Measurements from ENCODE around the gene LDLRAD3.
"Not testable (repeated sequence)": the region's sequence is repeated elsewhere in the genome, so short reads cannot be mapped to it uniquely, and the experiment has no call there.

Gene LDLRAD3

DNA sequence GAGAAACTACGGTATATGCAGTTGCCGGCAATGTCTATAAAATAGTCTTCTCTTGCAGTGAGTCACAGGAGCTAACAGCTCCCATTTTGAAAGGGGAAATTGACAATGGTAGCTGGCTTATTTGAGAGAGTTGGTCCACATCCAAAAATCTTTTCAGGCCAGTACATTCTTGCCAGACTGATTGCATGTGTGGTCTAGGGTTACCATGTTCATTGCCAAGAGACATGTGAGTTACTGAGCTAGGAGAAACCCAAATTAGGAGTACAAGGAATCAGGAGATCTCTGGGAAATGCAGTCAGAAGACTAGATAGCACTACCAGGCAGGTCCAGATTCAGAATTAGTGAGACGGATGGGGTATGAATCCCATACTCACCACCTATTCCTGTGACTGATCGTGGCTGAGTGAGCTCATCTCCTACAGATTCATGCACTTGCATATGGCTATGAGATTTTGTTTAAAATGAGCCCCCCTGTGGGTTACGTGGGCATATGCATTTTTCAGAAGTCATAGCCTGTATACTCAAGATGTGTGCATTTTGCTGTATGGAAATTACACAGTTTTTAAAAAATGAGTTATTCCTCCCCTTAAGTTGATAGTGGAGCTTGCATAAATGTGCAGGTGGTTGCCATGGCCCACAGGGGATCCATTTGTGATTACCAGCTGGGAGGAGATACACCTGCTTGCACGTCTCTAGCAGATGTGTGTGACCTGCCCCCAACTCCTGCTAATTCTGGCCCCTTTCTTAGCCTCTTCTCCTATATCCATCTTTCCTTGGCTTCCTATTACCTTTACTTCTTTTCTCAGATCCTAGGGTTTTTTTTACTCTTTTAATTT, 242.7 kb downstream of the LDLRAD3 start:
- no peak for DNase-seq

DNA sequence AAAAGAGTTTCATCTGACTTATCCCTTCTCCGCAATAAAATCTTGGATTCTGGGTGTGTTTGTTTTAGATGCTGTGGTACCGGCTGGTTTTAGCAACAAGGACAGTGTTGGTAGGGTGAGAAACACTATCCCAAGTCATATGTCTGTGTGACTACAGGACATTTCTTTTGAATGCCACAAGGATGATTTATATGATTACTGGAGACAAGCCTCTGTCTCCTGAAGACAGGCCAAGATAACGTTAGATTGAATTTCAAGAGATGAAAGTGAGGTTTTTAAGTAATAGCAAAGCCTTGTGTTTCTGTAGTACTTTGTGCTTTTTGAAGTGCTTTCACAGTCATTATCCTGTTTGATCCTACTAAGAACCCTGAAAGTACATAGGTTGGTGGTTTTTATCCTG, 243.8 kb downstream of the LDLRAD3 start:
- no peak for DNase-seq

DNA sequence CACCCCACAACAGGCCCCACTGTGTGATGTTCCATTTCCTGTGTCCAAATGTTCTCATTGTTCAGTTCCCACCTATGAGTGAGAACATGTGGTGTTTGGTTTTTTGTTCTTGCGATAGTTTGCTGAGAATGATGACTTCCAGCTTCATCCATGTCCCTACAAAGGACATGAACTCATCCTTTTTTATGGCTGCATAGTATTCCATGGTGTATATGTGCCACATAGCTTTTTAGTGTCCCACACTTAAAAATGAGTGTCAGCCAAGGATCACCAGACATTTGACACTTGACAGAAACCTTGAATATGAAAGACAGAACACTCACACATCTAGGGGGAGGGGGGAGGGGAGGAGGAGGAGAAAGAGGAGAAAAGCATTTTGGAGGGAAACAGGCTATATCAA, 245.9 kb downstream of the LDLRAD3 start:
- DNase-seq: not testable (repeated sequence)

DNA sequence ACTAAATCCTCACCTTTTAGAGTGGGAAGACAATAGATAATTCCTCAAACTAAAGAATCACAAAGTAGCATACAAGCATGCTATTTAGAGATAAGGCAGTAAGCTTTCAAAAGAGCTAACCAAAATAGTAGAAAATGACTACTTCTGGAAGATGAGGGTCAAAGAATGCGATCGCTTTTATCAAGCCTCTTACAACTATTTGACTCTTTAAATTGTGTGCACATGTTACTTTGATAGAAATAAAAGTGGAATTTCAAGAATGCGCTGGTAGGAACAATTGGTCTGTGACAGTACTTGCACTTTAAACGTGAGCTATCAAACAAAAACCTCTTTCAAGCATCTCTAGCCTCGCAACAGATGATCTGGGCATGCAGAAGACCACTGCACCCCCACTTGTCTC, 248.1 kb downstream of the LDLRAD3 start:
- no peak for DNase-seq

GRCh38 chr11:36192425-36193289, 248.8 kb downstream of the LDLRAD3 start:
- DNase-seq: no peak

DNA sequence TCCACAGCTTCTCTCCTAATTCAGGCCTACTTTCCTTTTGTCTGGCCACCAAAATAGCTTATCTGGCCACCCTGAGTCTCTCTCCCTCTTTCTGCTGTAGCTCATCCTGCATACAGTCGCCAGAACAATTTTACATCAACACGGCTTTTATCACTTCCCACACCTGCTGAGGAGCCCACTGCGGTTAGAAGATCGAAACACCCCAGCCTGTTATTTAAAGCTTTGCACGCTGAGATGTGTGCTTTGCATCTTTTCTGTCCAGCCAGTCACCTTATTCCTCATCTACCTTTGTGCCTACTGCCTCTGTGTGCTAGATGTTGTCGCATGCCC, 249.4 kb downstream of the LDLRAD3 start:
- no peak for DNase-seq

DNA sequence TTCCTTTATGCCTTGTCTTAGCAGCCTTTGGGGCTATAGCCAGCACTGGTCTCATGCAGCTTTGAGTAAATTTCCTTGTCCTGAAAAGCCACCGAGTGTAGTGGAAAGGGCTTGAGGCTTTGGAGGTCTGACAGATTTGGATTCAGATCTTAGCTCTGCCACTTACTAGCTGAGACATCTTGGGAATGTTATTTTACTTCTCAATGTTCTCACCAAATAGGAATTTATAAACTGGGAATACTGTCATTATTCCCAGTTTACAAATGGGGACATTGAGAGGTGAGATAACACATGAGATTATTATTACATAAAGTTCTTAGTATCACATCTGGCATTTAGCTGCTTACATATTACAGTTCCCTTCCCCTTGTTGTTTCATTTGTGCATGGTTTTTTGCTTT, 249.9 kb downstream of the LDLRAD3 start:
- no peak for DNase-seq

DNA sequence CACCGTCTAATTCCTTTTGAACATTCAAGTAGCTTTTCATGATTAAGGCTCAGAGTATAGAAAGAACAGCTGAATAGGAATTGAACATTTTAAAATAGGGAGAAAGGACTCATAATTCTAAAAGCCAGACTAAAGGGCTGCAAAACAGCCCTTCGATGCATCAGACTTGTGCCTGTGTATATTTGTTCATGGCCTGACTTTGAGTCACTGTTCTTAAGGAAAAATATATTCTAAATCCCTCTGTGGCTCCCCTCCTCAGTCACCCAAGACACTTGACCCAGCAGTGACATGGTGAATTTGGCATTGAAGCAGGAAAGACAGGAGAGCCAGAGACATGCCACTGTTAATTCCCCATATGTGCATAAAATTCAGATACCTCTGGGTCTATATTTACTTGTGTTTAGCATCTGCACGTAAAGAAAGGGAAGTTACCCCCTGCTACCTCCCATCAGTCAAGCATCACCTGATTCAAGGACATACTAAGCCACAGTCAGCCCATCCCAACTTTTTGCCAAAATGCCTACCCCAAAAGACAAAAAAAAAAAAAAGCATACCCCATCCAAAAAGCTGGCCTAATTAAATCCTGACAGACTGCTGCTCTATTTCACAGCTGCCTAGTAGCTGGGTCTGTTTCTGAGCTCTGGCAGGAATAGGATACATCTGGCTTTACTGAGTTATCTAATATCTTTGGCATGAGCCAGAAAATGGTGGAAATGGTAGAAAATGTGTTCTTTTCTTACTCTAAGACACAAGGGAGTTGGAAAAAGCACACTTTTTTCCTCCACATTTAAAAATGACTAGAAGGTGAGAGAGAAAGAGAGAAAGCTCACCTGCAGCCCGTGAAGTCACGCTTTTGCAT, 251.9 kb downstream of the LDLRAD3 start:
- no peak for DNase-seq

DNA sequence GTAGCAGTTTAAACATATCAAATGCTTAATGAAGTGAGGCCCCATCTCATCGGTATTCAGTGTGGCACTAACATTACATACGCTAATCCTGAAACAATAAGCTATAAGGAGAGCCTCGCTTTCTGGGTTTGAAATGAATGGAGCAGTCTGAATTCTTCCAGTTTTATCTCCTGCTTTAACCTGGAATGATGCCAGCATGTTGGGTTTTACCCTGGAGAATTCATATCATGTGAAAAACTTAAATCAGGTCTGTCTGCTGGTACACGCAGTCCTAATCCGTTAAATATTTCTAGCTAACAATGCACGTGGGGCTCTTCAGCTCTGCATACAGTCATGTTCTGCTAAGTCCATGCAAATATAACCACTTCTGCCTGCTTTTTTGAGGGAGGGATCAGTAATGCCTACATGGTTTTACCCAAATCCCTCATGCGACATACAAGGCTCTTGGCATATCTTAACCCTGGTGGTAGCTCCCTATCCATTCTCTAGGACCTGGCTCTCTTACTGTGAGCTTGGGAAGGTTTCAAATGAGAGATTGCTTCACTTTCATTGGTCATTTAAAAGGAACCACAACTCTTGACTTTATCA, 252.6 kb downstream of the LDLRAD3 start:
- DNase-seq: no peak

DNA sequence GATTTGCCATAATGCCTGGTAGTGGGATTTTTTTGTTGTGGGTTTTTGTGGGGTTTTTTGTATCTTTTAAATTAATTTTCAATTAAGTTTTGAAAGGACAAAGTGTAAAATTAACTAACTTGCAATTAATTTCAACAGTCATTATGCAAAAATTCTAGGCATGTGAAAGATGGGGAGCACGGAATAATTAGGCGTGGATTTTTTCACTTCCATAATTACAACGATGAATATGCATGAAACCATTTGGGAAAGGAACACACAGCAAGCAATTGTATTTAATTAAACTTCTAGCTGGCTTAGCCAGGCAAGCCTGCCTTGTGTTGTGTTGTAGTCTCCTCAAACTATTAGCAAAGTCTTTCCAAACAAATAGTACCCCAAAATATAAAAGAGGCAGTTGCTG, 257.5 kb downstream of the LDLRAD3 start:
- DNase-seq: no peak

DNA sequence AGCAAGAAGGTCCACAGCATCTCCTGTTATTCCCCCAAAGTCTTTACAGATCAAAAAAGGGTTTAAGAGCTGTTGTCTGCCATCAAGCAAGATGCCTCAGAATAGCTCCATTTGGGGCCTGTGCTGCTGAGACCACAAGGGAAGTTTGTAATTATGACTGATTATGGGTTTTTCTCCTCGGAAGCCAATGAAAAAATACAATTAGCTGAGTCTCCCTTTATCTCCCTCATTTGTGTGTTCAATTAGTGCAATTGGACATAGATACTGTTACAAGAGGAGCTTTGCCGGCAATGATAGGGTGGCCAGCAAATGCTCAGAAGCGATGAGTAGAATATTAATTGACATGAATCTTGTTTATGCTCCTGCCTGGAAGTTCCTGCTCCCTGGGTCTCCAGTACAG, 261.7 kb downstream of the LDLRAD3 start:
- DNase-seq: no peak

- DNase-seq: no peak
These were observed 266.7 kb downstream of the LDLRAD3 start for GRCh38 chr11:36210529-36210928.

- DNase-seq: no peak
These were observed 268.0 kb downstream of the LDLRAD3 start for GRCh38 chr11:36211761-36212430.

DNA sequence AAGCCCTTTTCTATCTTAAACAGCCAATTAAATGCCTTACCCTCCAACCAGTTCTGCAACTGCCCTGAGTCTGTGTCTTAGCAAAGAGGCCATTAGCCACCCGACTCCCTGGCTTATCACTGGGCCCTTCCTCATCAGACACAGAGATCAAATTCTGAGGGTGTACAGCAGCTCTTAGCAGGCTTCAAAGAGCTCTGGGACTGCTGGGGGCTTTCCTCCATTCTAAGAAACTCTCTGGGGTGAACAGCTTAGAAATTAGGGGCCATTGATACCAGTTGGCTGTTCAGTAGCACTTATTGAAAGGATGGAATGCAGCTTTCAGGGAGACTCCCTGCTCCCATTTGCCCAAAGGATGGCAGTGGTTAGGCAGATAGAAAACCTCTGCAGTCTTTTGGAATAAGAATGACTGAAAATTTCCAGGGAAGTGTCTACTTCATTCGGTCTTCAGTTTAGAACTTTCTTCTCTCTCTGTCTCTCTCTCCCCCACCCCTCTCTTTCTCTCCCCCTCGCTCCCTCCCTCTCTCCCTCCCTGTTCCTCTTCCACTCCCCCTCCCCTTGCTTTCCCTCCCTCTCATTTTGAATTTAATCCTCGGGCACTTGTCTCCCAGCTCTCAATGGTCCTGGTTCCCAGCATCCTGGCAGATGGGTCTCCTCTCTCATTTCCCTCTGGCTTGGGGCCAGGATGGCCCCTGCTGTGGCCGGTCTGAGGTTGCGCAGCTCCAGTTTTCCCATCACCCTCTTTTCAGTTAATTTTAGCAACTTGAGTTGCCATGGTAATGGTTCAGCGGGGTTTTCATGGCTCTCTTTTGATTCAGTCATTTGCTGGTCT, 268.9 kb downstream of the LDLRAD3 start:
- no peak for DNase-seq

GRCh38 chr11:36213393-36213840, 269.6 kb downstream of the LDLRAD3 start:
- no peak for DNase-seq

DNA sequence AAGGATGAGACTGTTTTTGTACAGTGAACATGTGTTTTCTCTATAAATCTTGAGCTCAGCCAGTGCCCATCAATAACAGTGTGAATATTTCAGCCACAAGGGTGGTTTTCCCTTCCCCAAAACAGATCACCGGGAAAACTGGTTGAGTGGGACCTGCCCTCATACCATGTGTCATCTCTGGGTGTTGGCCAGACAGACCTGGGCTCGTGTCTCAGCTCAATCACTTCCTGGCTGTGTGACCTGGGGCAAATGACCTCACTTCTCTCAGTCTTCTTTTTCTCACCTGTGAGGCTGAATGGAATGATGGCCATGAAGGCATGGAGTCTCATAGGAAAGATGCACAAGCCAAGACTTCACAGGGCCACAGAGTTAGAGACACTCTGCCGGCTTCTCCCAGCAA, 270.6 kb downstream of the LDLRAD3 start:
- no peak for DNase-seq

GRCh38 chr11:36214976-36215692, 271.3 kb downstream of the LDLRAD3 start:
- DNase-seq: no peak

DNA sequence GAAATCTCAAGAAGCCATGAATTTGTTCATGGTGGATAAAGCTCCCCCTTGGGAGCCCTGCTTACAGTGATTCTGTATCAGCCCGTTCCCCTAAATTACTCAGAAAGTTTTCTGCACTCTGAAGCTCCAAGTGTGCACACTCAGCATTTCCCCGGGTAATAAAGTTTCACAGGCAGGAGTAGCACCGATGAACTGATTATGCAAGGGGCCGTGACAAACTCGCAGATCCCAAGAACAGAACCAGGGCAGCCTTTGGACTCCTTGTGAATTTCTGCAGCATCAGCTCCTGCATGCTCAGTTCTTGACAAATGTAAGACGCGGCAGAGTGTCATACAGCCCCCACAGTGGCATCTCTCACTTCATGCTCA, 271.8 kb downstream of the LDLRAD3 start:
- no peak for DNase-seq

- DNase-seq: no peak
These were observed 272.3 kb downstream of the LDLRAD3 start for GRCh38 chr11:36216061-36216615.

- no peak for DNase-seq
These were observed 274.5 kb downstream of the LDLRAD3 start for GRCh38 chr11:36218283-36218921.

Data from CD4-positive, alpha-beta T cell treated with Interleukin-17A for 1 hour (primary cell).